Left forelimb (tissue), 1 donor: Measurements from ENCODE around the gene ZNF740.

Experiments used
- DNase-seq: peaks from one replicate; pipeline ENCODE4 v3.0.0-alpha.2; 2018; ENCODE audit warnings: low spot score

The ZNF740 gene

DNA sequence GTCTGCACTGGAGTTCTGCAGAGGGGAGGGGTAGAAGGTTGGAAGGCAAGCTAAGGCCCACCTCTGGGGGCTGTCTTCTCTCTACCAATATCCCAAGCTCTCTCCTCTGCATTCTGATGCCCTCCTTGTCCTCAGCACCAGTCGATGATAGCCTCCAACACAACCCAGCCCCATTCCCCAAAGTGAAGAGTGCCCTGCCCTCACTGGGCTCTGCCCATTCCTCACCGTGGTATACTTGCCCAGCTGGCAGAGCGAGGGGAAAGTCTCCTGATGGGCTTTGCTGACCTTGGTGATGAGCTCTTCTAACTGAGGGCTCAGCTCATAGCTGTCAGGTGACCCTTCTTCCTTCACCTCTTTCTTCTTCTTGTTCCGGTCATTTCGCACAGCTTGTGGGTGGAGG lies 33.7 kb downstream of the ZNF740 start:
- DNase-seq, result no peak

DNA sequence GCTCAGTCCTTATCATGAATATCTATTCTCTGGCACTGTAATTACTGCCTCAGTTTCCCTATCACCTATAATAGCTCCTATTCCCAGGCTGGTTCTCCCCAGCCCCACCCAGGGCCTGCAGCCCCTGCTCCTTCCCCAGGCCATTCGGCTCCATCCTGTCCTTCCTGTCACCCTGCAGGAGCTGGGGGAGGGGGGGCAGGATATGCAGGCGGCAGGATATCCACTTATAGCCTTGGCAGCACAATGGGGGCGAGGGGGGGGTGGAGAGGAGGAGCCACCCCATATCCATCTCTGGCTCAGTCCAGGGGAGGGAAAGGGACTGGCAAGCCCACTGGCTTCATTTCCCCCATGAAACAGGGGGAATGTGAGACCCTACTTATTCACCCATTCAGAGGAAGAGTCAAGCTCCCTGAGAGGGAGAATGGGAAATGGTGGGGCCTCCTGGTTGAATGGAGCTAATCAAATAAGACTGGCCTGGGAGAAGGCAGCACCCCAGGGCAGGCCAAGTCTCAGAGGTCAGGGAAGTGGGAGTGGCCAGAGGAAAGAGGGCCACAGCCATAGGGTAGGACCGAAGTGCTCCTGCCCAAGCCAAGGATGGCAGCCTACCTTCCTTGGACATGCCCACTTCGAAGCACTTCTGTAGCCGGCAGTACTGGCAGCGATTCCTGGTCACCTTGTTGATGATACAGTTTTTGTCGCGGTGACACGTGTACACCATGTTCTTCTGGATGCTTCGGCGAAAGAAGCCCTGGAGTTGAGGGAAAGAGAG lies 34.3 kb downstream of the ZNF740 start:
- no peak for DNase-seq

GRCh38 chr12:53215497-53215896 lies 35.0 kb downstream of the ZNF740 start:
- DNase-seq, result no peak

- no peak for DNase-seq
These were observed 36.8 kb downstream of the ZNF740 start for GRCh38 chr12:53217051-53217930.

DNA sequence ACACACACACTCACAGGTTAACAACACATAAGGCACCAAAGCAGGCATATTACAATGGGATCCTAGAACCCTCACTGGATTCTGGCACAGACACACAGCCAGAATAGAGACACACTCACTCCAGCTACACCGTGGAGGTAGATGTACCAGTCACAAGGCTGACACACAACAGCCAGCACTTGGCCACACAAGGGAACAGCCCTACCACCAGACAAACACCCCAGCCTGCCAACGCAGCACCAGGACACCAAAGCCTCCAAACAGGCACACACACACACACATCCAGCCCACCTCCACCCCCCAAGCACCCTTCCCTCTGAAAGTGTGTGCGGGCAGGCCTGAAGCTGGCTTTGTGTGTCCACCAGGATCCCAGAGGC lies 37.4 kb downstream of the ZNF740 start:
- DNase-seq, result no peak

GRCh38 chr12:53218551-53219291 lies 38.2 kb downstream of the ZNF740 start:
- DNase-seq, result no peak

GRCh38 chr12:53219292-53219955 lies 38.9 kb downstream of the ZNF740 start:
- peak; percentile 70 for DNase-seq

GRCh38 chr12:53219956-53220693 lies 39.6 kb downstream of the ZNF740 start:
- DNase-seq, result peak; percentile 81

GRCh38 chr12:53220694-53221202 lies 40.2 kb downstream of the ZNF740 start:
- peak; percentile 96 for DNase-seq

- DNase-seq, result peak; percentile 88
These were observed 40.9 kb downstream of the ZNF740 start for GRCh38 chr12:53221203-53222080.

GRCh38 chr12:53222170-53222721 lies 41.7 kb downstream of the ZNF740 start:
- DNase-seq, result no peak

DNA sequence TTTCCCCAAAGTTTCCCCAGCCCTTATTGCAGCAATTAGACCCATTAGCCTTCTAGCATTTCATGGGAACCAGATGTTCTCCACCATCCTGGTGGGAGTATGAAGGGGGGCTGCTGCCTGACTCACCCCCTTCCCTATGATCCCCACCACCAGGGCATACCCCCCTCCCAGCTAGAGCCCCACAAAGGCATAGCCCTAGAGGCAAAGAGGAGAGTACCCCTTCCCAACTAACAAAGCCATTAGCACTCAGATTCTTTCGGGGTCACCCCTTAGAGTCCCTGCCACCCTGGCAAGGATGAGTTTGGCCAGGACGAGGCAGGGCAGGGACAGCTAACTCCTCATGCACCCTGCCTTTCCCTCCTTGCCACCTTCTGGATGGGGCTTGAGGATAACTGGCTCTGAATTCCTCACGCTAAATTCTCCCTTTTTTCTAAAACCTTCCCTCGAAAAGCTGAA lies 42.3 kb downstream of the ZNF740 start:
- peak; percentile 58 for DNase-seq

DNA sequence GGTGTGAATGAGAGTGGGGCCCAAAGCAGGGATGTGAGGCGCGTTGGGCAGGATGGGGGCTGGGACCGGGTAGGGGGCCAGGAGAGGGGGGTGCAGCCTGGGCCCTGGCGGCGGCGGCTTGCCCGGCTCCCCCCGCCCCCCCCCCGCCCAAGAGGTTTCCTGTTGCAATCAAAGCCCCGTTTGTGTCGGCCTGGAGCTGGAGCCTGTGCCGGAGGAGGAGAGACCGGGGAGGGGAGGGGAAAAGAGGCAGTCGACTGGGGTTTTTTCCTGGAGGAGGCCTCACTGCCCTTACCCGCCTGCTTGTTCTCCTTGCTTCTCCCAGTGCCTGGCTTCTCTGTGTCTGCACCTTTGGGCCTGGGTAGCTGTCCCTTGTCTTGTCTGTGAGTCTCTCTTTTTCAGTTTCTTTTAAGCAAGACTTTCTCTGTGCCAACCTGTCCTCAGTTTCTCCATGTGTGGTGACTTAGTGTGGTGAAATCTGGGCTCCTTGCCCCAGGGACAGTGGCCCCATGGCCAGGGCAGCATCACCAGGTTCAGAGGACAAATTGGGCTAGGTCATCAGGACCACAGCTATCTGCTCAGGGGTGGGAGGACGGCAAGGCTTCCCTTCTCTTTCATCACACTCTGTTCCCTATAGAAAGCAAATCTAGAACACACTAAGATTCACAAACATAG lies 43.0 kb downstream of the ZNF740 start:
- peak; percentile 73 for DNase-seq

DNA sequence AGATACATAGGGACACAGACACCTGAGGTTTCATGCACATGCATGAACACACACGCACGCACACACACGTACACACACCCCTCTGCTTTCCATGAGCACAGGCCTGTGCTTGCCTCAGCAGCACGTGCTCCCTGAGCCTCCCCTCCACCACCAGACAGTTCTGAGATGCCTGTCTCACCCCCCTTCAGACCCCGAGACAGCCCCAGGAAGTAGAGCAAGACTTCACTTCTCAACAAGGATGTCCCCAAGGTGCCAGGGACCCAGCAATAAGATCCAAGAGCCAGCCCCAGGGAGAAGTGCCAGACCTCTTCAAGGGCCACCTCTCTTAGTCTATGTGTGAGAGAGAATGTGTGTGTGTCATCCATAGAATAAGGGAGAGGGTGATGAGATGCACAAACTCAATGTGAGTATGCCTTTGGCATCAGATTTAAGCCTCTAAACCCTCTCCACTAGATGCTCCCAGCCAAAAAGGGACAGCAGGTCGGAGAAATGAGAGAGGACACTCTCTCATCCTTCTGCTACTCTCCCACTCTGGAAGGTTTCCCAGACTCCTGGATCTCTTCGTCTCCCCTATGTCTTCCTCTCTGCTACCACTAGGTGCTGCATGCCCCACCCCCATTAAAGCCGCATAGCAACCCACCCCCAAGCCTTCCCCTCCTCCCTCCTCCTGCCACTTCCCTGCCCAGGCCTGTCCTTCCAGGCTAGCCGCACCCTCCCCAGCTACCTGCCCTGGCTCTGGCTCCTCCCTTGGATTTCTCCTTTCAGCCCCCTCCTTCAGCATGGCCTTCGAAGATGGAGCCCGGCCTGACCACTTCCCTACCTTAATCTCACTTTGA lies 43.8 kb downstream of the ZNF740 start:
- DNase-seq, result peak; percentile 66

GRCh38 chr12:53224897-53225634 lies 44.5 kb downstream of the ZNF740 start:
- peak; percentile 63 for DNase-seq

DNA sequence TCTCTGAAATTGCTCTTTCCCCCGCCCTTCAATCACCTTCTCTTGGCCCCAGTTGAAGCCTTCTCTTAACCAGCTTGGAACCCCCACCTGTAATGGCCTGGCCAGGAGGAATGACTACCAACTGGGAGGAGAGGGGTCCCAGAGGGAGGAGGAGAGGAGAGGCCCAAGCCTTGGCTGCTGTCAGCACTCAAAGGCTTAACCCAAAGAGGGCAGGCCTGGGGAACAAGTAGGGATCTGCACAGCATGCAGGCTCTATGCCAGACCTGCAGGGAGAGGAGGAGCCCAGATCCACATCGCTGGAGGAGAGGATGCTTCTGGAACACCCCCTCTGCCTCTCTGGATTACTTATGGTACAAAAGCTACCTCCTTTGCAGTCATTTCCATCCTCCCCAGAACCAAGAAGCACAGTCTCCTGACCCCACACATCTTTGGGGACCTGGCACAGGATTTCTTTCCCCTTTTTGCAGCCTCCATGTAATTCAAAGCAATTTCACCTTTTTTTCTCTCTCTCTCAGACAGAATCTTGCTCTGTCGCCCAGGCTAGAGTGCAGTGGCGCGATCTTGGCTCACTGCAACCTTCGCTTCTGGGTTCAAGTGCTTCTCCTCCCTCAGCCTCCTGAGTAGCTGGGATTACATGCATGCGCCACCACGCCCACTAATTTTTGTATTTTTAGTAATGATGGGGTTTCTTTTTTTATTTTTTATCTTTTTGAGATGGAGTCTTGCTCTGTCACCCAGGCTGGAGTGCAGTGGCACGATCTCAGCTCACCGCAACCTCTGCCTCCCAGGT lies 45.3 kb downstream of the ZNF740 start:
- peak; percentile 60 for DNase-seq
